ENCODE data around the gene SHH. TPM values are rescaled to one million over a fixed set of nuclear protein-coding genes. Genes with fewer than 3 reads are reported as not detected.

SHH gene
- polyA plus RNA-seq, 3 donors: not detected

- WGBS (ENCODE audit: insufficient coverage): 85% methylated on average over 7 of the region's 17 CpGs
- H3K4me3 Mint-ChIP-seq: no peak overlapping the region
- no peak overlapping the region for H3K4me2 ChIP-seq (replicated peaks; ENCODE audit: extremely low read depth, low read length, poor library complexity, severe bottlenecking)
- TF ChIP-seq CTCF (IDR thresholded peaks at IDR 0.05): no peak
- no peaks in the 10 kb centered on the region for H3K36me3 Mint-ChIP-seq
- no peaks in the 10 kb centered on the region for H3K4me1 ChIP-seq (ENCODE audit: control insufficient read depth in 1 of 2, insufficient read depth in 2 of 2, low read length in 2 of 2)
- H3K9me3 Mint-ChIP-seq: peaks cover 0 to 3% (median 2%) of the 10 kb centered on the region in 7 donors
- H3K9ac ChIP-seq (ENCODE audit: insufficient read depth, low read length, poor library complexity, severe bottlenecking): no peak overlapping the region
- no peaks in the 10 kb centered on the region for H3K36me3 ChIP-seq (replicated peaks in 1 of 2; ENCODE audit: control insufficient read depth in 1 of 2, insufficient read depth in 2 of 2, low read length in 2 of 2)
- H4K20me1 ChIP-seq (ENCODE audit: insufficient read depth, low read length): no peaks in the 10 kb centered on the region
- no peak overlapping the region for H3K27ac Mint-ChIP-seq
- no peaks in the 10 kb centered on the region for H3K9me3 ChIP-seq (replicated peaks in 1 of 2; ENCODE audit: control insufficient read depth in 1 of 2, insufficient read depth in 1 of 2, low read length in 2 of 2)
- H3K4me1 Mint-ChIP-seq: no peaks in the 10 kb centered on the region
- H3K4me3 ChIP-seq (replicated peaks in 1 of 3; ENCODE audit: low read depth in 2 of 3, low read length in 3 of 3): no peak overlapping the region
- H3K27me3 Mint-ChIP-seq (ENCODE audit: low read depth in 3 of 3): peaks cover 11 to 19% (median 13%) of the 10 kb centered on the region in 3 donors
- intact Hi-C loops (cut with micrococcal nuclease): no loop called here
- no peak overlapping the region for H2AFZ ChIP-seq (ENCODE audit: insufficient read depth, low read depth, low read length, poor library complexity, severe bottlenecking)
- no peaks in the 10 kb centered on the region for H3K27me3 ChIP-seq (ENCODE audit: control insufficient read depth in 2 of 2, insufficient read depth in 2 of 2, low read length in 2 of 2)
- no peak overlapping the region for H3K27ac ChIP-seq (ENCODE audit: low read depth in 1 of 2, low read length in 2 of 2)
- no peak for DNase-seq
- H3K79me2 ChIP-seq (ENCODE audit: insufficient read depth, low read length): no peaks in the 10 kb centered on the region
Measured at GRCh38 chr7:155829796-155830470, 17.7 kb upstream of the SHH start.

GRCh38 chr7:155825336-155825735 is 13.1 kb upstream of the SHH start:
- Histone ChIP-seq H2AFZ (ENCODE audit: insufficient read depth, low read depth, low read length, poor library complexity, severe bottlenecking) (no peak overlapping the region), H3K79me2 (ENCODE audit: insufficient read depth, low read length) (no peaks in the 10 kb centered on the region), H3K4me1 (ENCODE audit: control insufficient read depth in 1 of 2, insufficient read depth in 2 of 2, low read length in 2 of 2) (no peaks in the 10 kb centered on the region), H3K9ac (ENCODE audit: insufficient read depth, low read length, poor library complexity, severe bottlenecking) (no peak overlapping the region), H3K36me3 (replicated peaks in 1 of 2; ENCODE audit: control insufficient read depth in 1 of 2, insufficient read depth in 2 of 2, low read length in 2 of 2) (no peaks in the 10 kb centered on the region), H3K27me3 (ENCODE audit: control insufficient read depth in 2 of 2, insufficient read depth in 2 of 2, low read length in 2 of 2) (no peaks in the 10 kb centered on the region), H3K9me3 (replicated peaks in 1 of 2; ENCODE audit: control insufficient read depth in 1 of 2, insufficient read depth in 1 of 2, low read length in 2 of 2) (no peaks in the 10 kb centered on the region), H3K27ac (ENCODE audit: low read depth in 1 of 2, low read length in 2 of 2) (no peak overlapping the region), H3K4me3 (replicated peaks in 1 of 3; ENCODE audit: low read depth in 2 of 3, low read length in 3 of 3) (no peak overlapping the region), H4K20me1 (ENCODE audit: insufficient read depth, low read length) (no peaks in the 10 kb centered on the region), H3K4me2 (replicated peaks; ENCODE audit: extremely low read depth, low read length, poor library complexity, severe bottlenecking) (no peak overlapping the region)
- Mint-ChIP-seq H3K27me3 (ENCODE audit: low read depth in 3 of 3) (peaks cover 21 to 25% (median 23%) of the 10 kb centered on the region in 3 donors), H3K4me3 (no peak overlapping the region), H3K36me3 (no peaks in the 10 kb centered on the region), H3K27ac (no peak overlapping the region), H3K4me1 (no peaks in the 10 kb centered on the region), H3K9me3 (peaks cover 0 to 3% (median 0%) of the 10 kb centered on the region in 7 donors)
- TF ChIP-seq CTCF (IDR thresholded peaks at IDR 0.05): no peak
- DNase-seq: no peak
- 30% methylated on average over 2 of the region's 3 CpGs for WGBS (ENCODE audit: insufficient coverage)
- intact Hi-C loops (cut with micrococcal nuclease): no loop called here
